ENCODE measurements around the gene KLHL29. TPM values are rescaled to one million over a fixed set of nuclear protein-coding genes. Genes with fewer than 3 reads are reported as not detected.

KLHL29 gene
- total and polyA plus RNA-seq, 2 experiments from 2014 or later, result 1.5 to 6.5 TPM

DNA sequence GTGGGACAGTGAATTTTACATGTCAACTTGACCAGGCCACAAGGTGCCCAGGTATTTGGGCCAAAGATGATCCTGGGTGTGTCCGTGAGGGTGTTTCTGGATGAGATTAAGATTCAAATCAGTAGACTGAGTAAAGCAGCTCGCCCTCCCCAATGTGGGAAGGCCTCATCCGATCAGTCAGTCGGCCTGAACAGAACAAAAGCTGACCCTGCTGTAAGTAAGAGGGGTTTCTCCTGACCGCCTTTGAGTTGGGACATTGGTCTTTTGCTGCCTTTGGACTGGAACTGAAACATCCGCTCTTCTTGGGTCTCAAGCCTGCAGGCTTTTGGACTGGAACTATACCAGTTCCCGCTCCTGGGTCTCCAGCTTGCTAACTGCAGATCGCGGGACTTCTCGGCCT lies 233.3 kb downstream of the KLHL29 start:
- H3K27me3 Mint-ChIP-seq (ENCODE audit: insufficient read depth, low read depth, poor library complexity), result peaks cover 13% of the 10 kb centered on the region
- no peaks in the 10 kb centered on the region for H3K4me1 ChIP-seq (ENCODE audit: insufficient read depth)
- H2AFZ ChIP-seq, result no peak overlapping the region
- H3K4me3 ChIP-seq, result no peak overlapping the region
- no peaks in the 10 kb centered on the region for H3F3A ChIP-seq (replicated peaks; ENCODE audit: low read depth)
- no peaks in the 10 kb centered on the region for H3K79me2 ChIP-seq (replicated peaks; ENCODE audit: insufficient read depth)
- TF ChIP-seq JUNB (IDR thresholded peaks at IDR 0.05; ENCODE audit: unreplicated experiment), result no peak
- TF ChIP-seq REST (IDR thresholded peaks at IDR 0.05; ENCODE audit: unreplicated experiment), result no peak
- no peak for TF ChIP-seq NANOG (IDR thresholded peaks at IDR 0.05; ENCODE audit: borderline replicate concordance)
- TF ChIP-seq EZH2phosphoT487 (IDR thresholded peaks at IDR 0.05; ENCODE audit: unreplicated experiment), result no peak
- TF ChIP-seq, protein P1, sequence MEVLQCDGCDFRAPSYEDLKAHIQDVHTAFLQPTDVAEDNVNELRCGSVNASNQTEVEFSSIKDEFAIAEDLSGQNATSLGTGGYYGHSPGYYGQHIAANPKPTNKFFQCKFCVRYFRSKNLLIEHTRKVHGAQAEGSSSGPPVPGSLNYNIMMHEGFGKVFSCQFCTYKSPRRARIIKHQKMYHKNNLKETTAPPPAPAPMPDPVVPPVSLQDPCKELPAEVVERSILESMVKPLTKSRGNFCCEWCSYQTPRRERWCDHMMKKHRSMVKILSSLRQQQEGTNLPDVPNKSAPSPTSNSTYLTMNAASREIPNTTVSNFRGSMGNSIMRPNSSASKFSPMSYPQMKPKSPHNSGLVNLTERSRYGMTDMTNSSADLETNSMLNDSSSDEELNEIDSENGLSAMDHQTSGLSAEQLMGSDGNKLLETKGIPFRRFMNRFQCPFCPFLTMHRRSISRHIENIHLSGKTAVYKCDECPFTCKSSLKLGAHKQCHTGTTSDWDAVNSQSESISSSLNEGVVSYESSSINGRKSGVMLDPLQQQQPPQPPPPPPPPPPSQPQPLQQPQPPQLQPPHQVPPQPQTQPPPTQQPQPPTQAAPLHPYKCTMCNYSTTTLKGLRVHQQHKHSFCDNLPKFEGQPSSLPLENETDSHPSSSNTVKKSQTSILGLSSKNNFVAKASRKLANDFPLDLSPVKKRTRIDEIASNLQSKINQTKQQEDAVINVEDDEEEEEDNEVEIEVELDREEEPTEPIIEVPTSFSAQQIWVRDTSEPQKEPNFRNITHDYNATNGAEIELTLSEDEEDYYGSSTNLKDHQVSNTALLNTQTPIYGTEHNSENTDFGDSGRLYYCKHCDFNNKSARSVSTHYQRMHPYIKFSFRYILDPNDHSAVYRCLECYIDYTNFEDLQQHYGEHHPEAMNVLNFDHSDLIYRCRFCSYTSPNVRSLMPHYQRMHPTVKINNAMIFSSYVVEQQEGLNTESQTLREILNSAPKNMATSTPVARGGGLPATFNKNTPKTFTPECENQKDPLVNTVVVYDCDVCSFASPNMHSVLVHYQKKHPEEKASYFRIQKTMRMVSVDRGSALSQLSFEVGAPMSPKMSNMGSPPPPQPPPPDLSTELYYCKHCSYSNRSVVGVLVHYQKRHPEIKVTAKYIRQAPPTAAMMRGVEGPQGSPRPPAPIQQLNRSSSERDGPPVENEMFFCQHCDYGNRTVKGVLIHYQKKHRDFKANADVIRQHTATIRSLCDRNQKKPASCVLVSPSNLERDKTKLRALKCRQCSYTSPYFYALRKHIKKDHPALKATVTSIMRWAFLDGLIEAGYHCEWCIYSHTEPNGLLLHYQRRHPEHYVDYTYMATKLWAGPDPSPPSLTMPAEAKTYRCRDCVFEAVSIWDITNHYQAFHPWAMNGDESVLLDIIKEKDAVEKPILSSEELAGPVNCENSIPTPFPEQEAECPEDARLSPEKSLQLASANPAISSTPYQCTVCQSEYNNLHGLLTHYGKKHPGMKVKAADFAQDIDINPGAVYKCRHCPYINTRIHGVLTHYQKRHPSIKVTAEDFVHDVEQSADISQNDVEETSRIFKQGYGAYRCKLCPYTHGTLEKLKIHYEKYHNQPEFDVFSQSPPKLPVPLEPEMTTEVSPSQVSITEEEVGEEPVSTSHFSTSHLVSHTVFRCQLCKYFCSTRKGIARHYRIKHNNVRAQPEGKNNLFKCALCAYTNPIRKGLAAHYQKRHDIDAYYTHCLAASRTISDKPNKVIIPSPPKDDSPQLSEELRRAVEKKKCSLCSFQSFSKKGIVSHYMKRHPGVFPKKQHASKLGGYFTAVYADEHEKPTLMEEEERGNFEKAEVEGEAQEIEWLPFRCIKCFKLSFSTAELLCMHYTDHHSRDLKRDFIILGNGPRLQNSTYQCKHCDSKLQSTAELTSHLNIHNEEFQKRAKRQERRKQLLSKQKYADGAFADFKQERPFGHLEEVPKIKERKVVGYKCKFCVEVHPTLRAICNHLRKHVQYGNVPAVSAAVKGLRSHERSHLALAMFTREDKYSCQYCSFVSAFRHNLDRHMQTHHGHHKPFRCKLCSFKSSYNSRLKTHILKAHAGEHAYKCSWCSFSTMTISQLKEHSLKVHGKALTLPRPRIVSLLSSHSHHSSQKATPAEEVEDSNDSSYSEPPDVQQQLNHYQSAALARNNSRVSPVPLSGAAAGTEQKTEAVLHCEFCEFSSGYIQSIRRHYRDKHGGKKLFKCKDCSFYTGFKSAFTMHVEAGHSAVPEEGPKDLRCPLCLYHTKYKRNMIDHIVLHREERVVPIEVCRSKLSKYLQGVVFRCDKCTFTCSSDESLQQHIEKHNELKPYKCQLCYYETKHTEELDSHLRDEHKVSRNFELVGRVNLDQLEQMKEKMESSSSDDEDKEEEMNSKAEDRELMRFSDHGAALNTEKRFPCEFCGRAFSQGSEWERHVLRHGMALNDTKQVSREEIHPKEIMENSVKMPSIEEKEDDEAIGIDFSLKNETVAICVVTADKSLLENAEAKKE (CRISPR knock-in tag; IDR thresholded peaks at IDR 0.05), result no peak
- no peak for TF ChIP-seq STAT1 (IDR thresholded peaks at IDR 0.05; ENCODE audit: unreplicated experiment)
- TF ChIP-seq EZH2 (IDR thresholded peaks at IDR 0.05; ENCODE audit: low read depth, unreplicated experiment), result no peak
- TF ChIP-seq, protein P2, sequence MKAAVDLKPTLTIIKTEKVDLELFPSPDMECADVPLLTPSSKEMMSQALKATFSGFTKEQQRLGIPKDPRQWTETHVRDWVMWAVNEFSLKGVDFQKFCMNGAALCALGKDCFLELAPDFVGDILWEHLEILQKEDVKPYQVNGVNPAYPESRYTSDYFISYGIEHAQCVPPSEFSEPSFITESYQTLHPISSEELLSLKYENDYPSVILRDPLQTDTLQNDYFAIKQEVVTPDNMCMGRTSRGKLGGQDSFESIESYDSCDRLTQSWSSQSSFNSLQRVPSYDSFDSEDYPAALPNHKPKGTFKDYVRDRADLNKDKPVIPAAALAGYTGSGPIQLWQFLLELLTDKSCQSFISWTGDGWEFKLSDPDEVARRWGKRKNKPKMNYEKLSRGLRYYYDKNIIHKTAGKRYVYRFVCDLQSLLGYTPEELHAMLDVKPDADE (IDR thresholded peaks at IDR 0.05), result no peak
- TF ChIP-seq, protein P3, sequence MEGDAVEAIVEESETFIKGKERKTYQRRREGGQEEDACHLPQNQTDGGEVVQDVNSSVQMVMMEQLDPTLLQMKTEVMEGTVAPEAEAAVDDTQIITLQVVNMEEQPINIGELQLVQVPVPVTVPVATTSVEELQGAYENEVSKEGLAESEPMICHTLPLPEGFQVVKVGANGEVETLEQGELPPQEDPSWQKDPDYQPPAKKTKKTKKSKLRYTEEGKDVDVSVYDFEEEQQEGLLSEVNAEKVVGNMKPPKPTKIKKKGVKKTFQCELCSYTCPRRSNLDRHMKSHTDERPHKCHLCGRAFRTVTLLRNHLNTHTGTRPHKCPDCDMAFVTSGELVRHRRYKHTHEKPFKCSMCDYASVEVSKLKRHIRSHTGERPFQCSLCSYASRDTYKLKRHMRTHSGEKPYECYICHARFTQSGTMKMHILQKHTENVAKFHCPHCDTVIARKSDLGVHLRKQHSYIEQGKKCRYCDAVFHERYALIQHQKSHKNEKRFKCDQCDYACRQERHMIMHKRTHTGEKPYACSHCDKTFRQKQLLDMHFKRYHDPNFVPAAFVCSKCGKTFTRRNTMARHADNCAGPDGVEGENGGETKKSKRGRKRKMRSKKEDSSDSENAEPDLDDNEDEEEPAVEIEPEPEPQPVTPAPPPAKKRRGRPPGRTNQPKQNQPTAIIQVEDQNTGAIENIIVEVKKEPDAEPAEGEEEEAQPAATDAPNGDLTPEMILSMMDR (conservative IDR thresholded peaks at IDR 0.05; ENCODE audit: low read depth in 2 of 2), result no peak
- TF ChIP-seq POLR2AphosphoS5 (IDR thresholded peaks at IDR 0.05; ENCODE audit: low read depth), result no peak
- TF ChIP-seq ZNF114 (CRISPR knock-in tag; IDR thresholded peaks at IDR 0.05), result no peak
- TF ChIP-seq ZNF331 (CRISPR knock-in tag; IDR thresholded peaks at IDR 0.05; ENCODE audit: low read depth), result no peak
- no peak for TF ChIP-seq CREB1 (CRISPR knock-in tag; IDR thresholded peaks at IDR 0.05; ENCODE audit: low read depth)
- H3K27ac ChIP-seq (ENCODE audit: low read depth), result no peak overlapping the region
- peaks cover 30% of the 10 kb centered on the region for H3K4me1 Mint-ChIP-seq
- H3K4me3 Mint-ChIP-seq, result no peak overlapping the region
- H4K20me1 ChIP-seq (replicated peaks; ENCODE audit: insufficient read depth), result no peaks in the 10 kb centered on the region
- H3K36me3 Mint-ChIP-seq (ENCODE audit: low read depth), result no peaks in the 10 kb centered on the region; the same call in 2 of the 3 replicates
- H3K9me2 ChIP-seq (ENCODE audit: insufficient read depth), result no peaks in the 10 kb centered on the region
- no peak overlapping the region for H3K27ac Mint-ChIP-seq
- ATAC-seq (no peak), DNase-seq (ENCODE audit: low spot score) (no peak)
- H3K36me3 ChIP-seq (ENCODE audit: insufficient read depth), result no peaks in the 10 kb centered on the region
- H3K27me3 ChIP-seq (ENCODE audit: insufficient read depth), result no peaks in the 10 kb centered on the region
- H3K4me2 ChIP-seq, result no peak overlapping the region
- peaks cover 1% of the 10 kb centered on the region for H3K9me3 Mint-ChIP-seq
